HG03571 (cell line): ENCODE results near the gene OSBPL8.
A peak's percentile ranks its signal among the peaks of the same experiment; 100 is the strongest.

ENCODE experiments used
- ATAC-seq: cut with Tn5 transposase; IDR thresholded peaks from one replicate; pipeline ENCODE4 v1.9.1; 2021; ENCODE audit not compliant: unreplicated experiment

OSBPL8 gene, protein sequence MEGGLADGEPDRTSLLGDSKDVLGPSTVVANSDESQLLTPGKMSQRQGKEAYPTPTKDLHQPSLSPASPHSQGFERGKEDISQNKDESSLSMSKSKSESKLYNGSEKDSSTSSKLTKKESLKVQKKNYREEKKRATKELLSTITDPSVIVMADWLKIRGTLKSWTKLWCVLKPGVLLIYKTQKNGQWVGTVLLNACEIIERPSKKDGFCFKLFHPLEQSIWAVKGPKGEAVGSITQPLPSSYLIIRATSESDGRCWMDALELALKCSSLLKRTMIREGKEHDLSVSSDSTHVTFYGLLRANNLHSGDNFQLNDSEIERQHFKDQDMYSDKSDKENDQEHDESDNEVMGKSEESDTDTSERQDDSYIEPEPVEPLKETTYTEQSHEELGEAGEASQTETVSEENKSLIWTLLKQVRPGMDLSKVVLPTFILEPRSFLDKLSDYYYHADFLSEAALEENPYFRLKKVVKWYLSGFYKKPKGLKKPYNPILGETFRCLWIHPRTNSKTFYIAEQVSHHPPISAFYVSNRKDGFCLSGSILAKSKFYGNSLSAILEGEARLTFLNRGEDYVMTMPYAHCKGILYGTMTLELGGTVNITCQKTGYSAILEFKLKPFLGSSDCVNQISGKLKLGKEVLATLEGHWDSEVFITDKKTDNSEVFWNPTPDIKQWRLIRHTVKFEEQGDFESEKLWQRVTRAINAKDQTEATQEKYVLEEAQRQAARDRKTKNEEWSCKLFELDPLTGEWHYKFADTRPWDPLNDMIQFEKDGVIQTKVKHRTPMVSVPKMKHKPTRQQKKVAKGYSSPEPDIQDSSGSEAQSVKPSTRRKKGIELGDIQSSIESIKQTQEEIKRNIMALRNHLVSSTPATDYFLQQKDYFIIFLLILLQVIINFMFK

DNA sequence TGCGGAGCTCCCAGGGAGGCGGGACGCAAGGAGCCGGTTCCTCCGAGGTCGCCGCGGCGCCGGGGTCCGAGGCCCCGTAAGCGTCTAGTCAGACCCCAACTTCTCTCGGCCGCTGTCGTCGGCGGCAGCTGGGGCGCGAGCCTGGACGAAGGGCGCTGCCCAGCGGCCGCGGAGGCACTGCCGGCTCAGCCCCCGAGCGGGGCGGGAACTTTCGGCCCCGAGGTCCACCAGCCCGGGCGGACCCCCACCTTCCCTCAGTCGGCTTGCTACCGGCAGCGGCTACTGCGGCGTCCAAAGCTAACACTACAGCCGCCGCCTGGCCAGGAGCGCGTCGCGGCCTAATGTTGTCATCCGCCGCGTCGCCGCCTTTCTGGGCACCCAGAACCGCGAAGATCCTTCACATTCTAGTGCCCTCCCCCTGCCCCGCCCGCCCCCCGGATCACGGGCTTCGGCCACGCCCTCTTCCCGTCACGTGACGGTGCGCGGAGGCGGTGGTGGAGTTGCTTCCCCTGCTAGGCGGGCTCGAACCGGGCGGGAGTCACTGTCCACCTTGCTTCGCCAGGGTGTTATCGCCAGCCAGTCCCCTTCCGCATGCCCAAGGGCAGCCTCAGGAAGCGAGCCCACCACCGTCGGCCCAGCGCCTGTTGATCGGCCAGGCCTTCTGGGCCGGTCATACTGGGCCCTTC, at the start of gene OSBPL8:
Gene OSBPL8, minus strand, starts transcription at position 372 of the 686 bp plus-strand sequence. CDS start 72,220 bp downstream, outside the sequence.
- peak; percentile 71 for ATAC-seq

DNA sequence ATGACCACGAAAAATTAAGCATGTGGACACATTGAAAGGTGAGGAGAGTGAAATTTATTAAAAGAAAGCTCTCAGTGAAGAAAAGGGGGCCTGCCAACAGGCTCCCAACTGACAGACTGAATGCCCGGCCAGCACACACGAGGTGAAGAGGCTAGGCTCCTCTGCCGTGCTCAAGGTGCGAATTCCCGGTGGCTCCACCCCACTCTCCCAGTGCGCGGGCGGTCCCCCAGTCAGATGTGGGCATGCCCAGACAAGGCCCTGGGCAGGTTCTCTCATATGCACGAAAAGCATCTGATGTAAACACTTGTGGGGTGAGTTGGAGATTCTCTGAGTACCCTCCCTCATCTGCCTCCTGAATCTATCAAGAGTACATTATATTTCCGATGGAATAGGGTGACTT, 48.5 kb upstream of the OSBPL8 start:
- ATAC-seq: no peak

DNA sequence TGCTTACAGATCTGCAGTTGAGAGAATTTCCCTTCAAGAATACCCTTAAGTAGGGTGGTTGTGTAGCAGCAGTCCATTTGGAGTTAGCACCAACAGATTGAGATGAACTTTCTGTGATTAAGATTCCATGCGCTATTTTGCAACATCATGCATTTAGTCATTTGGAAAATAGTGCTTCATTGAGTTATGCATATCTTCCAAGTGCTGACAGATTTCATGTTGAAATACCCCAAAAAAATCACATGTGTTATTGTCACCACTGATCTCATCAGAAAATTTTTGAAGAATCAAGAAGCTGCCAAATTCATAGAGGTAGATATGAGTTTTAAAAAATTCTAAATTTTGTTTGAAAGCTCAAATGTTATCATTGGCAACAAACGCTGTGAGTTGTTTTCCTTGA, 35.5 kb upstream of the OSBPL8 start:
- no peak for ATAC-seq

DNA sequence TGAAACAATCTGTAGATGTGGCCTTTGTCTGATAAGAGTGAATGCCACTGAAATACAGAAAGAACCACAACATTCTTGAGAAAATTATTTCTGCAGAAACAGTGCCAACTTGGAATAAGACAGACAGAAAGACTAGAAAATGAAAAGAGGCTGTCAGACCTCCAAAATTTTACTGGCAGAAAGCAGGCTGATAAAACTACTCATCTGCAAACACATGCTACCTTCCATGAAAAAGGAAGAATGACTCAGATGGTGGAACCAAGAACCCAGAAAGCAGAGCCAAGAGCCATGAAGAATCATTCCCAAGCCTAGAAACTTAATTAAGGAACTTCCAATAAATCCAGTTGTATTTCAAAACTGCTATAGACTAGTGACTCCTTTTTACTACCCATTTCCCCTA, 31.9 kb upstream of the OSBPL8 start:
- no peak for ATAC-seq

DNA sequence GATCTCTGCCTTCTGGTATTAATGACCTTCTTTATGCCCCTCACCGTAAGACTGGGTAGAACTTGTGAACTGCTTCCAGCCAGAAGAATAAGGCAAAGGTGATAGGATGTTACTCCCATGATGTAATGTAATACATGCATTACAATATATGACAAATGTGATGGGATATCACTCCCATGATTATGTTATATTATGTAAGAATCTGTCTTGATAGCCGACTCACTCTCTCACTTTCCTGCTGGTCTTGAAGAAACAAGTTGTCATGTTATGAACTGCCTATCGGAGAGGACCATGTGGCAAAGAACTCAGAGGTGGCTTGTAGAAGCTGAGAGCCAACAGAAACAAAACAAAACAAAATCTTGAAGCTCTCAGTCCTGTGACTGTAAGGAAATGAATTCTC, 30.6 kb upstream of the OSBPL8 start:
- no peak for ATAC-seq

DNA sequence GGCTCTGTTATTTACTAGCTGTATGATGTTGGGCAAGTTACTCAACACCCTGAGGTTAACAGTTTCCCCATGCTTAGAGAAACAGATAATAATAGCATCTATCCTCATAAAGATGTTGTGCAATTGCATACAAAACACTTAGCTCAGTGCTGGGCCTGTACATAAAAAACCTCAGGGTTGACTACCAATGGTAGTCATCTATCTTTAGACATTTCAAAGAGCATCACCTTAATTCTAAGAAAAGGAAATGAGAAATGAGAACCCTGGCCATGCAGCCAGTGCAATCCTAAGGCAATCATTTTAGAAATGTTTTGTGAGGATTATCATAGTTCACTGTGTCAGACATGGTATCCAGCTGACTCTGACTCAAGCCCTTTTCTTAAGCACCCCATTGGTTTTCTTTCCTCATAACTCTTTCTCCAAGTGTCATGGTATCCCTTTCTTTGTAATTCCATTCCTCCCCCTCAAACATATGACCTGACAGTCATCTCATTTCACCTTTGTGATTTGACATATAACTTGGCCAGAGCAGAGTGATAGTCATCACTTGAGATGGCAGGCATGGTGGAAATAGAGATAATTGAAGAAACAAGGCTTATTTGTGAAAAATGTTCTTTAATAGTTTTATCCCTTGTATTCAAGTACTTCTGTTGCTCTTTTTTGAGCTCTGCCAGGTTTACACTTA, 29.5 kb upstream of the OSBPL8 start:
- no peak for ATAC-seq

DNA sequence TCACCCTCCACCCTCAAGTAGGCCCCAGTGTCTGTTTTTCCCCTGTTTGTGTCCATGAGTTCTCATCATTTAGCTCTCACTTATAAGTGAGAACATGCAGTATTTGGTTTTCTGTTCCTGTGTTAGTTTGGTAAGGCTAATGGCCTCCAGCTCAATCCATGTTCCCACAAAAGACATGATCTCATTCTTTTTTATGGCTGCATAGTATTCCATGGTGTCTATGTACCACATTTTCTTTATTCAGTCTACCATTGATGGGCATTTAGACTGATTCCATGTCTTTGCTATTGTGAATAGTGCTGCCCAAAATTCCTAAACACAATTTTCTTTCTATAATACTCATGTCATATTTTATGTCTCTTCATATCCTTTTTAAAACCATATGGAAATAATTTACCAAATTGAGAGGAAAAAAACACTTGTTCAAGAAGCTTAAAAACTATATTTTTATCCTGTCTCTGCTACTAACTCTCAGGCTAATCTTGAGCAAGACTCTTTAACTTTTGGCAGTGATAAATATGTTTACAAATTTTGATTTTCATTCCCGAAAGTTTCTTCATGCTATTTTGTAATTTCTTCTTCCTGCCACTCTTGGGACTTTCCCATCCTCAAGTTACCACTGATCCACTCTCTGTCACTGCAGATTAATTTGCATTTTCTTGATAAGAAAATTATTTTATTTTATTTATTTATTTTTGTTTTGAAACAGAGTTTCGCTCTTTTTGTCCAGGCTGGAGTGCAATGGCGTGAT, 28.0 kb upstream of the OSBPL8 start:
- no peak for ATAC-seq

DNA sequence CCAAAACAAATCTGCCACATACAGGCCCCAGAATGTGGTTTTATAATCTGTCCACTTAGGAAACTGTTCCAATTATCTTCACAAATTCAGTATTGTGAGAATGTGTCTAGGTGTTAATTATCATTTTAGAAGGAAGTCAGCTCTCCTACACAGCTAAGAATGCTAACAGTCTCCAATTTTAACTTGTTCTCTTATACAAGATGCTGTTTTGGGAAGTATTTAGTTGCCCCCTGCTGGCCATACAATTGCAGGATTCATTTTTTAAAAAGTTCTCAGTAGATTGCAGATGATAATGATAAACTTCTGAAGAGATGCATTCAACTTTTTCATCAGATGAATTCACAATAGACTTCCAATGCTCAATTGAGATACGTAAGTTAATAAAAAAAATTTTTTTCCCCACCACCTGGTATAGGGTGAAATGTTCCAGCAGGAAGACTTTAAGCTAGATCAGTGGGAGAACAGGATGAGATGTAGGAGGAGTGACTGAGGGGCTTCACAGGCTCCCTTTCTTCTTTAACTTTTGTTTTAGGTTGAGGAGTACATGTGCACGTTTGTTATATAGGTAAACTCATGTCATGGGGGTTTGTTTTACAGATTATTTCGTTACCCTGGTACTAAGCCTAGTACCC, 27.3 kb upstream of the OSBPL8 start:
- peak; percentile 70 for ATAC-seq

DNA sequence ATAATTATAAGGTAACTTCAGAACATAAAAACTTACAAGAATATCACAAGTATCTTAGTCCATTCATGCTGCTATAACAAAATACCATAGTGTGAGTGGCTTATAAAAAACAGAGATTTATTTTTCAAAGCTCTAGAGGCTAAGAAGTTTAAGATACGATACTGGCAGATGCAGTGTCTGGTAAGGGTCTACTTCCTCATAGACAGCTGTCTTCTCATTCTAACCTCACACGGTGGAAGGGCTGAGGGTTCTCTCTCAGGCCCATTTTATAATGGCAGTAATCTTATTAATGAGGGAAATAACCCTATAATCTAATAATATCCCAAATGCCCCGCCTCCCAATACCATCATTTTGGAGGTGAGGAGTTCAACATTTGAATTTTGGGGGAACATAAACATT, 23.7 kb upstream of the OSBPL8 start:
- ATAC-seq: no peak

DNA sequence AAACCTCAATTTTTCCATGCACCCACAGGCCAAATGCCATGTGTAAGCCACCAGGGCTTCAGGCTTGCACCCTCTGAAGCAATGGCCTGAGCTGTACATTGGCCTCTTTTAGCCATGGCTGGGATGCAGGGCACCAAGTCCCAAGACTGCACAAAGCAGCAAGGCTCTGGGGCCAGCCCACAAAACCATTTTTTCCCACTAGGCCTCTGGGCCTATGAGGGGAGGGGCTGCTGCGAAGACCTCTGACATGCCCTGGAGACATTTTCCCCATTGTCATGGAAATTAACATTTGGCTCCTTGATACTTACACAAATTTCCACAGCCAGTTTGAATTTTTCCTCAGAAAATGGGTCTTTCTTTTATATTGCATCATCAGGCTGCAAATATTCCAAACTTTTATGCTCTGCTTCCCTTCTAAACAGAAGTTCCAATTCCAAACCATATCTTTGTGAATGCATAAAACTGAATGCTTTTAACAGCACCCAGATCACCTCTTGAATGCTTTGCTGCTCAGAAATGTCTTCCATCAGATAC, 14.3 kb upstream of the OSBPL8 start:
- no peak for ATAC-seq

DNA sequence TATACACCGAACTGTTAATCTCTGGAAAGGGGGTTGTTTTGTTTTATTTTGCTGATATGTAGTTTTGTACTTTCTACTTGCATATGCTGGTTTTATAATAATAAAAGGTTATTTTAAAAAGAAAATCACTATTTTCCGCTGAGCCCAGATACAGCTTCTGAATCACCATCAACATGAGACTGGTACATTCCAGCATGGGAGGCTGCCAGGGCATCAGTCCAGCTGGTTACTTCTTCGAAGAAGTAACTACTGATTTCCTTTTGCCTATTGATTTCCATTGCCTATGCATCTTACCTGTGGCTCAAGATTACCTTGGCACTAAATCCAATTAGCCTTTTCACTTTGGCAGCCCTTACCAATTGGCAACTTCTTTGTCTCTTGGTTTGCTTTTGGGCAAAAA, 11.7 kb upstream of the OSBPL8 start:
- no peak for ATAC-seq

DNA sequence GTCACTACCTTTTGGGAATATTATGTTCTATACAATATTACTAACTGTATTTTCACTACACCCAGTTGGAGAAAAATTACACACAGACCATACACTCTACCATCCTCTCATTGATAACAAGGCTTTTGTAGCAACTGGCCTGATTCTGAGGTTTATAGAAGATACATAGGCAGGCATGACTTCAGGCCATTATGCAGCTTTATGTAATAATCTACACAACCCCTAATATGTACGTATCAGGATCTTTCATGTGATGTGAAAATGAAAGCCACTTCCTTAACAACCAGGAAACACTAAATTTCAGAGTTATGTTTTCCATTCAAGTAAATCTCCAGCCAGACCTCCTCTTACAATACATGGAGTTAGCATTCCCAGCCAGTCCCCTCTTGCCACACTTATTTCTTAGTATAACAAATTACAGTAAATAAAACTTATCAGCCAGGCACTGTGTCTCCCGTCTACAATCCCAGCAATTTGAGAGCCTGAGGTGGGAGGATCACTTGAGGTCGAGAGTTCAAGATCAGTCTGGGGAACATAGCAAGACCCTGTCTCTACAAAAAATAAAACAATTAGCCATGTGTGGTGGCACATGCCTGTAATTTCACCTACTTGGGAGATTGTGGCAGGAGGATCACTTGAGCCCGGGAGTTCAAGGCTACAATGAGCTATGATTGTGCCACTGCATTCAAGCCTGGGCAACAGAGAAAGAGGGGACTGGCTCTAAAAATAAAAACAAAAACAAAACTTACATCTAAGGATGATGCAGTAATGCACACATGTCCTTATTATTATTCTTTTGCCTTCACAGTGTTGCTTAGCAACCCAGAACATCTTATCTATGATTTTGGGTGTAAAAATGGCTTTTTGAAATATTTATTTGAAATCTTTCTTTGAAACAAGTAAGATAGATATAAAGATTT, 10.4 kb upstream of the OSBPL8 start:
- no peak for ATAC-seq

DNA sequence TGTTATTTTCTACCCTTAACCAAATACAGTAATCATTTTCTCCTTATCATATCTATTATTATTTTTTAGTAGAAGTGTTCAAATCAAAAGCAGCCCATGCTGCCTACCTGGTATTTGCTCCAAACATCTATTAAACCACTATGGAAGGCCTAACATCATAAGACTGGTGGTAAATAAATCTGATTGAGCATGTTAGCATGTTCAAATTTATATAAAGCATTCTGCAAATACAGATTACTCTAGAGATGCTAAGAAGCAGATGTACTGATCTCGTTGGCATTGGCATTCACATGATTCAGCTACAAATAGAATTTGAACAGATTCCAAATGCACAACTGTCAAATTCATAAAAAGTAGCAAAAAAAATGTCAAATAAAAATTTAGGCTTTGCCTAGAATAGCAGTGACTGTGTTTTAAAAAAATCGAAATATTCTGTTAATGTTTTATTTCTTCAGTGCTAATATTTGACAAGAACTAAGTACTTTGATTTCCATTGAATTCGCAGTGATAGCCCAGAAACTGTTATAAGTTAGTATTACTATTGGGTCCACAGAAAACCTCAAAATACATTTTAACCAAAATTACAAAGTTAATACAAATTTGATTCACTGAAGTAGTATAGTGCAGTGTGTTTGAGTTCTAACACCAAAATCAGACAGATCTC, 9.4 kb upstream of the OSBPL8 start:
- no peak for ATAC-seq

DNA sequence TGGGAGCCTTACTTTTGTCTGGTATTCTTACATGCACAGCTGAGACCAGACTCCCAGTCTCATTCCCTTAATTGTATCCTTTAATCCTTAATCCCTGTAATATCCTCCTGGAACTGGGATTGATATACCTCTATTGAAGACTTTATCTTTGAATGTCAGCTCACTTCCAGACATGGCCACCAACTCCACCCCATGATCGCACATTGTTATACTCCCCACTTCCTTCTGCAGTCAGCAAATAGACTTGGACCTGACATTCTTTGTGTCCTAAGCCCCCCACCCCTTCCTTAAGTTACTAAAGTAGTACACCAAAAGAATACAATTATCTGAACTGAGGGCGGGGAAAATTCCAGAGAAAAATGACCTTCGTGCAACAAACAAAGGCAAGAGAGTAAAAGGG, 8.6 kb upstream of the OSBPL8 start:
- ATAC-seq: no peak

DNA sequence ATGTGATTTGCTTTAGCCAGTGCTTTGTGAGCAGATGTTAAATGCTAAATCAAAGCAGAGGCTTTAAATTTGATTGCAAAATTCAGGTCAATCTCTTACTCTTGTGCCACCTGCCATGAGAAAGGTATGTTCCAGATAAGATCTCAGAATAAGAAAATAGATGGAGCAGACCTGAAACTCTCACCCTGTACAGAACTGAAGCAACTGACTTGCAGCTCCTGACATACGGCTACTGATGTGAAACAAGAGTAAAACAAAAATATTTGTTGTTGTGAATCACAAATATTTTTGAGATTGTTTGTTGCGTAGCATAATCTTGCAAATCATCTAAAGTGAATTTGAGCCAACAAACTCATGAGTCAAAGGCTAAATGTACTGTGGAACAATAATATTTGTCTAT, 3.5 kb upstream of the OSBPL8 start:
- no peak for ATAC-seq

DNA sequence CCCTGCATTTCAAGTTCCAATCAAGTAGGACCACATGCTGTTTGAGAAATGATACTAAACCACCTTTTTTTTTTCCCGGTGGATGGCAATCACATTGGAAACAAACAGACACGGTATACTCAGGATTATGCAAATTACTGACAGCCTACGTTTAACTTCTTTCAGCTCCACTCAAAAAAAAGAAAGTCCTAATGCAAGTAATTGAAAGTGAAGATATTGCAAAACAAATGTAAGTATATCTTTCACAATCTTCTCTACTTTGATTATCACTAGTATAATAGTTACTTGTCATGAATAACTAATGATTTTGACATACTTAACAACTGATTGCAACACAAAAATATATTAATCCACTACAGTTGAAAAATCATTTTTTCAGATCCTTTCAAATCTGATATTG, 2.6 kb upstream of the OSBPL8 start:
- no peak for ATAC-seq

DNA sequence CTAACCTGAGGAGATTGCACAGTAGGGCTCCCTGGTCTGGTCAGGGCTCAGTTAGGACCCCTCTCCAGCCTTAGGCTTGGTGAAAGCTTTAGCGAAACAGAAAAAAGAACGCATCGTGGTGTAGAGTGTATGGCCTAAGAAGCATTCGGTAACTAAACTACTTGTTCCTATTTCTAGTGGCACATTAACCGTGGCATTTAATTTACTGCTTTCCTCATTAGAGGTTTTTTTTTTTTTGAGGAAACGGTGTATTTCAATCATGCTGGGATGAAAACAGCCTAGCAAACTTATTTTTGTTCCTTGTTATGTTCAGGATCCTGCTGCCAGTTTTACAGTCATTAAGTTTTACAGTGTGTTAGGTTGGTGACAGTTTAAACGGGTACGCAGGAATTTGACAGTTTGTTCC, 518 bp upstream of the OSBPL8 start:
- no peak for ATAC-seq
